ENCODE measurements around the gene CCNL1.

DNA sequence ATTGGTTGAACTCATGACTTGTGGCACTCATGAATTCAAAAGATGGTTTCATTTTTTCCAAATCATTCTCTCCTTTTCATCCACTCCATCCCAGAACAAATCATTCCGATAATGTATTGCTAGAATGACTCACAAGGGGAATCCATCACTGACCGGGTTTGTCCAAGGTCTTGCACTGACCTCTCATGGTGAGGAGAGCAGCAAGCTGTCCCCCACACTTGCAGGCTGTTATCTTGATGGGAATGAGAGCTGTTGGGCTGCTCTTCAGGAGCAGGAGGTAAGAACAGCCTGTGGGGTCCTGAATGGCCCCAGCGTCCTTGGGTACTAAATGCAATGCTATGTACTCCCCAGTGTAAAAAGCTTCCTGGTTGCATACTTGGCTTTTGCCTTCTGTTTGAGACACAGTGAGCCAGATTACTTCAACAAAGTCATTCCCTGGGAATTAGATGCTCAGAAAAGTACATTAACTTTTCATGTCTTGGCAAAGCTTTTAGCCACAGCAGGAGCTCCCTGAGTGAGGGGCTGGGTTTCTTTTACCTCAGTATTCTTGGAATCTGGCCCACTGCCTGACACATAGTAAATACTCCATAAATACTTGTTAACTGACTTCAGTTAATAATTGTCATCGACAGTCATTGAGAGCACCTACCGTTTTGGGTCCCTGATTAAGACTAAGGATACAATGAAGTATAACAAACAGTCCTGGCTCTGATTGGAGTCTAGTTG lies 24.1 kb downstream of the CCNL1 start:
- TF ChIP-seq, protein P1, sequence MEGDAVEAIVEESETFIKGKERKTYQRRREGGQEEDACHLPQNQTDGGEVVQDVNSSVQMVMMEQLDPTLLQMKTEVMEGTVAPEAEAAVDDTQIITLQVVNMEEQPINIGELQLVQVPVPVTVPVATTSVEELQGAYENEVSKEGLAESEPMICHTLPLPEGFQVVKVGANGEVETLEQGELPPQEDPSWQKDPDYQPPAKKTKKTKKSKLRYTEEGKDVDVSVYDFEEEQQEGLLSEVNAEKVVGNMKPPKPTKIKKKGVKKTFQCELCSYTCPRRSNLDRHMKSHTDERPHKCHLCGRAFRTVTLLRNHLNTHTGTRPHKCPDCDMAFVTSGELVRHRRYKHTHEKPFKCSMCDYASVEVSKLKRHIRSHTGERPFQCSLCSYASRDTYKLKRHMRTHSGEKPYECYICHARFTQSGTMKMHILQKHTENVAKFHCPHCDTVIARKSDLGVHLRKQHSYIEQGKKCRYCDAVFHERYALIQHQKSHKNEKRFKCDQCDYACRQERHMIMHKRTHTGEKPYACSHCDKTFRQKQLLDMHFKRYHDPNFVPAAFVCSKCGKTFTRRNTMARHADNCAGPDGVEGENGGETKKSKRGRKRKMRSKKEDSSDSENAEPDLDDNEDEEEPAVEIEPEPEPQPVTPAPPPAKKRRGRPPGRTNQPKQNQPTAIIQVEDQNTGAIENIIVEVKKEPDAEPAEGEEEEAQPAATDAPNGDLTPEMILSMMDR (IDR thresholded peaks at IDR 0.05): peak in 2 of 6 experiments; percentile 13 to 47
- no peak for TF ChIP-seq POLR2A (IDR thresholded peaks at IDR 0.05)

Data from Peyer's patch (tissue), 4 donors.